ENCODE results near the gene TECTB. TPM values are rescaled to one million over a fixed set of nuclear protein-coding genes. Genes with fewer than 3 reads are reported as not detected.
A peak's percentile ranks its signal among the peaks of the same experiment; 100 is the strongest.

Gene TECTB
- total RNA-seq, 1 experiment from 2014 or later: not detected

GRCh38 chr10:112307358-112308124 is 24.3 kb downstream of the TECTB start:
- DNase-seq (ENCODE audit: low read depth): peak; percentile 16

GRCh38 chr10:112308125-112308502 is 24.9 kb downstream of the TECTB start:
- no peak for DNase-seq (ENCODE audit: low read depth)

GRCh38 chr10:112311481-112311880 is 28.3 kb downstream of the TECTB start:
- no peak for DNase-seq (ENCODE audit: low read depth)

GRCh38 chr10:112313234-112313633 is 30.0 kb downstream of the TECTB start:
- DNase-seq (ENCODE audit: low read depth): no peak

GRCh38 chr10:112313911-112314310 is 30.7 kb downstream of the TECTB start:
- DNase-seq (ENCODE audit: low read depth): no peak

GRCh38 chr10:112314822-112315474 is 31.7 kb downstream of the TECTB start:
- DNase-seq (ENCODE audit: low read depth): peak; percentile 52

GRCh38 chr10:112327678-112328077 is 44.5 kb downstream of the TECTB start:
- DNase-seq (ENCODE audit: low read depth): no peak

- no peak for DNase-seq (ENCODE audit: low read depth)
Observed at GRCh38 chr10:112330162-112330561, 47.0 kb downstream of the TECTB start.

- no peak for DNase-seq (ENCODE audit: low read depth)
Observed at GRCh38 chr10:112330607-112331160, 47.5 kb downstream of the TECTB start.

- no peak for DNase-seq (ENCODE audit: low read depth)
Observed at GRCh38 chr10:112332022-112332421, 48.8 kb downstream of the TECTB start.

- DNase-seq (ENCODE audit: low read depth): no peak
Observed at GRCh38 chr10:112332509-112333228, 49.5 kb downstream of the TECTB start.

GRCh38 chr10:112333452-112333851 is 50.3 kb downstream of the TECTB start:
- no peak for DNase-seq (ENCODE audit: low read depth)

GRCh38 chr10:112335111-112335867 is 52.1 kb downstream of the TECTB start:
- DNase-seq (ENCODE audit: low read depth): no peak

GRCh38 chr10:112335868-112336265 is 52.7 kb downstream of the TECTB start:
- no peak for DNase-seq (ENCODE audit: low read depth)

- no peak for DNase-seq (ENCODE audit: low read depth)
Observed at GRCh38 chr10:112336556-112337201, 53.5 kb downstream of the TECTB start.

GRCh38 chr10:112338957-112339356 is 55.8 kb downstream of the TECTB start:
- no peak for DNase-seq (ENCODE audit: low read depth)

- no peak for DNase-seq (ENCODE audit: low read depth)
Observed at GRCh38 chr10:112340601-112341000, 57.4 kb downstream of the TECTB start.

- no peak for DNase-seq (ENCODE audit: low read depth)
Observed at GRCh38 chr10:112343056-112343806, 60.0 kb downstream of the TECTB start.

GRCh38 chr10:112344261-112344660 is 61.1 kb downstream of the TECTB start:
- no peak for DNase-seq (ENCODE audit: low read depth)

- DNase-seq (ENCODE audit: low read depth): no peak
Observed at GRCh38 chr10:112345202-112345601, 62.0 kb downstream of the TECTB start.
